Stimulated activated CD4-positive, alpha-beta T cell treated with anti-CD3 and anti-CD28 coated beads, Interleukin-15, amount 100 ng/mL, for 48 hours (primary cell): ENCODE measurements around the gene BRF1.

Experiments
- DNase-seq, 2 donors: peaks; one replicate each; pipeline ENCODE4 v3.0.0-alpha.2; 2020; ENCODE audit warnings: low read depth in 2 of 2

Gene BRF1

GRCh38 chr14:105173901-105174894 lies 126.6 kb downstream of the BRF1 start:
- DNase-seq = no peak

GRCh38 chr14:105173145-105173544 lies 127.7 kb downstream of the BRF1 start:
- DNase-seq = no peak

GRCh38 chr14:105172476-105172875 lies 128.3 kb downstream of the BRF1 start:
- DNase-seq = no peak

- DNase-seq = no peak
Observed at GRCh38 chr14:105171004-105171673, 129.7 kb downstream of the BRF1 start.

- no peak for DNase-seq
Observed at GRCh38 chr14:105169776-105170655, 130.8 kb downstream of the BRF1 start.

- DNase-seq = no peak
Observed at GRCh38 chr14:105168979-105169507, 131.8 kb downstream of the BRF1 start.

GRCh38 chr14:105168496-105168978 lies 132.3 kb downstream of the BRF1 start, which contains the start of gene JAG2:
Gene JAG2 (minus strand): TSS chr14:105168776. CDS start chr14:105168420, 356 bp downstream.
- DNase-seq = peak in 1 of 2 donors; percentile 40

GRCh38 chr14:105168093-105168420 lies 132.7 kb downstream of the BRF1 start:
- DNase-seq = no peak

- DNase-seq = no peak
Observed at GRCh38 chr14:105167303-105168092, 133.3 kb downstream of the BRF1 start.

- no peak for DNase-seq
Observed at GRCh38 chr14:105166571-105167302, 134.1 kb downstream of the BRF1 start.

GRCh38 chr14:105165761-105166485 lies 134.9 kb downstream of the BRF1 start:
- DNase-seq = no peak

- no peak for DNase-seq
Observed at GRCh38 chr14:105165134-105165704, 135.6 kb downstream of the BRF1 start.

- DNase-seq = no peak
Observed at GRCh38 chr14:105163040-105163742, 137.6 kb downstream of the BRF1 start.

- no peak for DNase-seq
Observed at GRCh38 chr14:105162669-105162979, 138.2 kb downstream of the BRF1 start.

GRCh38 chr14:105161964-105162668 lies 138.7 kb downstream of the BRF1 start:
- no peak for DNase-seq

GRCh38 chr14:105161309-105161708 lies 139.5 kb downstream of the BRF1 start:
- DNase-seq = no peak

- no peak for DNase-seq
Observed at GRCh38 chr14:105160776-105161175, 140.0 kb downstream of the BRF1 start.

GRCh38 chr14:105159344-105159743 lies 141.5 kb downstream of the BRF1 start:
- no peak for DNase-seq
